ENCODE measurements around the gene BTBD9.

The BTBD9 gene

GRCh38 chr6:38593998-38594665, 45.6 kb downstream of the BTBD9 start:
- DNase-seq (ENCODE audit: low spot score): no peak

GRCh38 chr6:38593409-38593808, 46.3 kb downstream of the BTBD9 start:
- no peak for DNase-seq (ENCODE audit: low spot score)

GRCh38 chr6:38591439-38591838, 48.3 kb downstream of the BTBD9 start:
- no peak for DNase-seq (ENCODE audit: low spot score)

GRCh38 chr6:38589367-38589720, 50.4 kb downstream of the BTBD9 start:
- DNase-seq (ENCODE audit: low spot score): no peak

- DNase-seq (ENCODE audit: low spot score): no peak
Observed at GRCh38 chr6:38588631-38589366, 50.9 kb downstream of the BTBD9 start.

GRCh38 chr6:38587766-38588362, 51.9 kb downstream of the BTBD9 start:
- no peak for DNase-seq (ENCODE audit: low spot score)

- DNase-seq (ENCODE audit: low spot score): no peak
Observed at GRCh38 chr6:38586992-38587391, 52.7 kb downstream of the BTBD9 start.

- no peak for DNase-seq (ENCODE audit: low spot score)
Observed at GRCh38 chr6:38584731-38585130, 55.0 kb downstream of the BTBD9 start.

- no peak for DNase-seq (ENCODE audit: low spot score)
Observed at GRCh38 chr6:38583523-38583922, 56.2 kb downstream of the BTBD9 start.

- no peak for DNase-seq (ENCODE audit: low spot score)
Observed at GRCh38 chr6:38580030-38580429, 59.7 kb downstream of the BTBD9 start.

GRCh38 chr6:38579010-38579628, 60.6 kb downstream of the BTBD9 start:
- DNase-seq (ENCODE audit: low spot score): no peak

GRCh38 chr6:38578075-38578474, 61.7 kb downstream of the BTBD9 start:
- DNase-seq (ENCODE audit: low spot score): no peak

GRCh38 chr6:38577492-38577891, 62.2 kb downstream of the BTBD9 start:
- DNase-seq (ENCODE audit: low spot score): no peak

GRCh38 chr6:38573801-38574395, 65.8 kb downstream of the BTBD9 start:
- no peak for DNase-seq (ENCODE audit: low spot score)

GRCh38 chr6:38572186-38572813, 67.4 kb downstream of the BTBD9 start:
- peak; percentile 49 for DNase-seq (ENCODE audit: low spot score)

- DNase-seq (ENCODE audit: low spot score): no peak
Observed at GRCh38 chr6:38571721-38572120, 68.0 kb downstream of the BTBD9 start.

GRCh38 chr6:38570750-38571149, 69.0 kb downstream of the BTBD9 start:
- no peak for DNase-seq (ENCODE audit: low spot score)

- DNase-seq (ENCODE audit: low spot score): no peak
Observed at GRCh38 chr6:38567436-38567835, 72.3 kb downstream of the BTBD9 start.

GRCh38 chr6:38566295-38567030, 73.3 kb downstream of the BTBD9 start:
- DNase-seq (ENCODE audit: low spot score): no peak

- DNase-seq (ENCODE audit: low spot score): no peak
Observed at GRCh38 chr6:38564301-38564700, 75.4 kb downstream of the BTBD9 start.

- DNase-seq (ENCODE audit: low spot score): no peak
Observed at GRCh38 chr6:38555606-38556005, 84.1 kb downstream of the BTBD9 start.
